ENCODE measurements around the gene KHDC4.

Gene KHDC4

DNA sequence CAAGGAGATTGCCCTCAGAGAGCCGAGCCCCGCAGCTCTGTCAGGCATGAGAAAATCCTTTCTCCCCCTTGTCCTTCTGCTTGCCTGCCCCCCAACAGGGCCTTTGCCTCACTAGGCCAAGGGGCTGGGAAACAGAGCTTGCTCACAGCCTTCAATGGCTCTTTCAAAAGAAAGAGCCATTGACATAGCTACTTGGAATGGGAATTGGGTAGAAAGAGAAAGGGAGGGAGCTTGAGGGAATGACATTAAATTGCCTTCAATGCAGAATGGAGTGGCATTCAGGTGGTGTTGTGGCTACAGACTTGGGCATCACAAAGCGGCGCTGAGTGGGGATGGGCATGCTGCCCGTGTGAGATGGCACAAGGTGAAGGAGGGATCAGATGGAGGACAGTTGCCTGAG is 61.7 kb downstream of the KHDC4 start (continued):
- TF ChIP-seq, protein P1, sequence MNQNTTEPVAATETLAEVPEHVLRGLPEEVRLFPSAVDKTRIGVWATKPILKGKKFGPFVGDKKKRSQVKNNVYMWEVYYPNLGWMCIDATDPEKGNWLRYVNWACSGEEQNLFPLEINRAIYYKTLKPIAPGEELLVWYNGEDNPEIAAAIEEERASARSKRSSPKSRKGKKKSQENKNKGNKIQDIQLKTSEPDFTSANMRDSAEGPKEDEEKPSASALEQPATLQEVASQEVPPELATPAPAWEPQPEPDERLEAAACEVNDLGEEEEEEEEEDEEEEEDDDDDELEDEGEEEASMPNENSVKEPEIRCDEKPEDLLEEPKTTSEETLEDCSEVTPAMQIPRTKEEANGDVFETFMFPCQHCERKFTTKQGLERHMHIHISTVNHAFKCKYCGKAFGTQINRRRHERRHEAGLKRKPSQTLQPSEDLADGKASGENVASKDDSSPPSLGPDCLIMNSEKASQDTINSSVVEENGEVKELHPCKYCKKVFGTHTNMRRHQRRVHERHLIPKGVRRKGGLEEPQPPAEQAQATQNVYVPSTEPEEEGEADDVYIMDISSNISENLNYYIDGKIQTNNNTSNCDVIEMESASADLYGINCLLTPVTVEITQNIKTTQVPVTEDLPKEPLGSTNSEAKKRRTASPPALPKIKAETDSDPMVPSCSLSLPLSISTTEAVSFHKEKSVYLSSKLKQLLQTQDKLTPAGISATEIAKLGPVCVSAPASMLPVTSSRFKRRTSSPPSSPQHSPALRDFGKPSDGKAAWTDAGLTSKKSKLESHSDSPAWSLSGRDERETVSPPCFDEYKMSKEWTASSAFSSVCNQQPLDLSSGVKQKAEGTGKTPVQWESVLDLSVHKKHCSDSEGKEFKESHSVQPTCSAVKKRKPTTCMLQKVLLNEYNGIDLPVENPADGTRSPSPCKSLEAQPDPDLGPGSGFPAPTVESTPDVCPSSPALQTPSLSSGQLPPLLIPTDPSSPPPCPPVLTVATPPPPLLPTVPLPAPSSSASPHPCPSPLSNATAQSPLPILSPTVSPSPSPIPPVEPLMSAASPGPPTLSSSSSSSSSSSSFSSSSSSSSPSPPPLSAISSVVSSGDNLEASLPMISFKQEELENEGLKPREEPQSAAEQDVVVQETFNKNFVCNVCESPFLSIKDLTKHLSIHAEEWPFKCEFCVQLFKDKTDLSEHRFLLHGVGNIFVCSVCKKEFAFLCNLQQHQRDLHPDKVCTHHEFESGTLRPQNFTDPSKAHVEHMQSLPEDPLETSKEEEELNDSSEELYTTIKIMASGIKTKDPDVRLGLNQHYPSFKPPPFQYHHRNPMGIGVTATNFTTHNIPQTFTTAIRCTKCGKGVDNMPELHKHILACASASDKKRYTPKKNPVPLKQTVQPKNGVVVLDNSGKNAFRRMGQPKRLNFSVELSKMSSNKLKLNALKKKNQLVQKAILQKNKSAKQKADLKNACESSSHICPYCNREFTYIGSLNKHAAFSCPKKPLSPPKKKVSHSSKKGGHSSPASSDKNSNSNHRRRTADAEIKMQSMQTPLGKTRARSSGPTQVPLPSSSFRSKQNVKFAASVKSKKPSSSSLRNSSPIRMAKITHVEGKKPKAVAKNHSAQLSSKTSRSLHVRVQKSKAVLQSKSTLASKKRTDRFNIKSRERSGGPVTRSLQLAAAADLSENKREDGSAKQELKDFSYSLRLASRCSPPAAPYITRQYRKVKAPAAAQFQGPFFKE (tag by site-specific recombination; IDR thresholded peaks at IDR 0.05; ENCODE audit: borderline replicate concordance): no peak
- no peak for TF ChIP-seq ZBTB1 (tag by site-specific recombination; IDR thresholded peaks at IDR 0.05)

- Histone ChIP-seq H3K36me3 (ENCODE audit: control insufficient read depth in 2 of 2, insufficient read depth in 1 of 2, low read length in 2 of 2) (no peaks in the 10 kb centered on the region), H3K27ac (ENCODE audit: extremely low read depth, low read depth, low read length) (no peak overlapping the region), H3K4me3 (ENCODE audit: low read depth, low read length) (no peak overlapping the region), H3K9me3 (ENCODE audit: control insufficient read depth, insufficient read depth, low read depth, low read length) (no peaks in the 10 kb centered on the region), H3K4me1 (ENCODE audit: control insufficient read depth, insufficient read depth, low read length) (peaks cover 4% of the 10 kb centered on the region; the same call in 1 of the 2 replicates)
- POLR2A ChIA-PET: interaction anchor here (0.6 kb wide), 1 partner anchor 20 kb away, joined by 3 read pairs; no protein-coding TSS in a partner anchor
- no peak for TF ChIP-seq ZNF394 (tag by site-specific recombination; IDR thresholded peaks at IDR 0.05; ENCODE audit: borderline replicate concordance)
- no peak for TF ChIP-seq ZNF423 (tag by site-specific recombination; IDR thresholded peaks at IDR 0.05)
- TF ChIP-seq ZNF473 (tag by site-specific recombination; IDR thresholded peaks at IDR 0.05): no peak
- 0 out of 2 replicates have a peak, but pooled peaks have one; percentile 18 for TF ChIP-seq ZBTB8A (tag by site-specific recombination; IDR thresholded peaks at IDR 0.05)
- 0 out of 2 replicates have a peak, but pooled peaks have one; percentile 24 for TF ChIP-seq ZBTB48 (tag by site-specific recombination; IDR thresholded peaks at IDR 0.05)
- no peak for TF ChIP-seq ZNF677 (tag by site-specific recombination; IDR thresholded peaks at IDR 0.05)
- no peak for TF ChIP-seq ZNF398 (tag by site-specific recombination; IDR thresholded peaks at IDR 0.05)
- CTCF ChIA-PET: interaction anchor here (0.7 to 1.2 kb wide), 2 partner anchors 23 to 134 kb away, joined by 3 to 6 read pairs; no protein-coding TSS in a partner anchor
These were observed 62.8 kb downstream of the KHDC4 start for GRCh38 chr1:155871390-155871789.

GRCh38 chr1:155867766-155868165 is 66.4 kb downstream of the KHDC4 start:
- Histone ChIP-seq H3K27ac (ENCODE audit: extremely low read depth, low read depth, low read length) (no peak overlapping the region), H3K4me3 (ENCODE audit: low read depth, low read length) (no peak overlapping the region), H3K9me3 (ENCODE audit: control insufficient read depth, insufficient read depth, low read depth, low read length) (no peaks in the 10 kb centered on the region), H3K36me3 (ENCODE audit: control insufficient read depth in 2 of 2, insufficient read depth in 1 of 2, low read length in 2 of 2) (no peaks in the 10 kb centered on the region), H3K4me1 (ENCODE audit: control insufficient read depth, insufficient read depth, low read length) (peaks cover 2% of the 10 kb centered on the region; the same call in 1 of the 2 replicates)
- CTCF ChIA-PET: no interaction called here
- POLR2A ChIA-PET: interaction anchor here (1.3 kb wide), 1 partner anchor 11 kb away, joined by 3 read pairs; the partner anchor contains the start of gene GON4L
- TF ChIP-seq MYNN (tag by site-specific recombination; IDR thresholded peaks at IDR 0.05; ENCODE audit: borderline replicate concordance) (no peak), GLIS2 (tag by site-specific recombination; IDR thresholded peaks at IDR 0.05) (no peak), ZNF274 (IDR thresholded peaks at IDR 0.05; ENCODE audit: low read length) (no peak), ZNF274 (tag by site-specific recombination; IDR thresholded peaks at IDR 0.05; ENCODE audit: borderline replicate concordance) (no peak), AEBP2 (tag by site-specific recombination; IDR thresholded peaks at IDR 0.05; ENCODE audit: borderline replicate concordance) (no peak), KLF7 (tag by site-specific recombination; IDR thresholded peaks at IDR 0.05; ENCODE audit: borderline replicate concordance) (no peak), FEZF1 (tag by site-specific recombination; IDR thresholded peaks at IDR 0.05) (no peak), ZXDB (tag by site-specific recombination; IDR thresholded peaks at IDR 0.05) (no peak), ZNF211 (tag by site-specific recombination; IDR thresholded peaks at IDR 0.05; ENCODE audit: low read depth) (no peak), ZNF223 (tag by site-specific recombination; IDR thresholded peaks at IDR 0.05) (no peak), ZNF433 (tag by site-specific recombination; IDR thresholded peaks at IDR 0.05; ENCODE audit: low read depth) (no peak)
- TF ChIP-seq, protein P2, sequence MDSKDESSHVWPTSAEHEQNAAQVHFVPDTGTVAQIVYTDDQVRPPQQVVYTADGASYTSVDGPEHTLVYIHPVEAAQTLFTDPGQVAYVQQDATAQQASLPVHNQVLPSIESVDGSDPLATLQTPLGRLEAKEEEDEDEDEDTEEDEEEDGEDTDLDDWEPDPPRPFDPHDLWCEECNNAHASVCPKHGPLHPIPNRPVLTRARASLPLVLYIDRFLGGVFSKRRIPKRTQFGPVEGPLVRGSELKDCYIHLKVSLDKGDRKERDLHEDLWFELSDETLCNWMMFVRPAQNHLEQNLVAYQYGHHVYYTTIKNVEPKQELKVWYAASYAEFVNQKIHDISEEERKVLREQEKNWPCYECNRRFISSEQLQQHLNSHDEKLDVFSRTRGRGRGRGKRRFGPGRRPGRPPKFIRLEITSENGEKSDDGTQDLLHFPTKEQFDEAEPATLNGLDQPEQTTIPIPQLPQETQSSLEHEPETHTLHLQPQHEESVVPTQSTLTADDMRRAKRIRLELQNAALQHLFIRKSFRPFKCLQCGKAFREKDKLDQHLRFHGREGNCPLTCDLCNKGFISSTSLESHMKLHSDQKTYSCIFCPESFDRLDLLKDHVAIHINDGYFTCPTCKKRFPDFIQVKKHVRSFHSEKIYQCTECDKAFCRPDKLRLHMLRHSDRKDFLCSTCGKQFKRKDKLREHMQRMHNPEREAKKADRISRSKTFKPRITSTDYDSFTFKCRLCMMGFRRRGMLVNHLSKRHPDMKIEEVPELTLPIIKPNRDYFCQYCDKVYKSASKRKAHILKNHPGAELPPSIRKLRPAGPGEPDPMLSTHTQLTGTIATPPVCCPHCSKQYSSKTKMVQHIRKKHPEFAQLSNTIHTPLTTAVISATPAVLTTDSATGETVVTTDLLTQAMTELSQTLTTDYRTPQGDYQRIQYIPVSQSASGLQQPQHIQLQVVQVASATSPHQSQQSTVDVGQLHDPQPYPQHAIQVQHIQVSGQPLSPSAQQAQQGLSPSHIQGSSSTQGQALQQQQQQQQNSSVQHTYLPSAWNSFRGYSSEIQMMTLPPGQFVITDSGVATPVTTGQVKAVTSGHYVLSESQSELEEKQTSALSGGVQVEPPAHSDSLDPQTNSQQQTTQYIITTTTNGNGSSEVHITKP (tag by site-specific recombination; IDR thresholded peaks at IDR 0.05): no peak

Data from HEK293 (cell line).